HuH-7.5 (cell line): Measurements from ENCODE around the gene KRTAP5-2.
"Not testable (repeated sequence)": the region's sequence is repeated elsewhere in the genome, so short reads cannot be mapped to it uniquely, and the experiment has no call there.

ENCODE experiments used
- DNase-seq: peaks from one replicate; pipeline ENCODE4 v3.0.0; 2011; ENCODE audit warnings: low spot score

The KRTAP5-2 gene, protein sequence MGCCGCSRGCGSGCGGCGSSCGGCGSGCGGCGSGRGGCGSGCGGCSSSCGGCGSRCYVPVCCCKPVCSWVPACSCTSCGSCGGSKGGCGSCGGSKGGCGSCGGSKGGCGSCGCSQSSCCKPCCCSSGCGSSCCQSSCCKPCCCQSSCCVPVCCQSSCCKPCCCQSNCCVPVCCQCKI

DNA sequence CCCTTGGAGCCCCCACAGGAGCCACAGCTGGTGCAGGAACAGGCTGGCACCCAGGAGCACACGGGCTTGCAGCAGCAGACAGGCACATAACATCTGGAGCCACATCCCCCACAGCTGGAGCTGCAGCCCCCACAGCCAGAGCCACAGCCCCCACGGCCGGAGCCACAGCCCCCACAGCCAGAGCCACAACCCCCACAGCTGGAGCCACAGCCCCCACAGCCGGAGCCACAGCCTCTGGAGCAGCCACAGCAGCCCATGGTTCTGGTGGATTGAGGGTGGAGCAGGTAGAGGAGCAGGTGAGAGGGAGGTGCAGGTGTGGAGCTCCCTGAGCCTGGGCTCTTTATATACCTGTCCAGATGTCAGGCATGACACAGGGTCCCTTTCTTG is at the start of gene KRTAP5-2:
Gene KRTAP5-2, minus strand, starts transcription at position 301 of the 387 bp plus-strand sequence. Its CDS starts 44 bp downstream, at position 257.
- no peak for DNase-seq

DNA sequence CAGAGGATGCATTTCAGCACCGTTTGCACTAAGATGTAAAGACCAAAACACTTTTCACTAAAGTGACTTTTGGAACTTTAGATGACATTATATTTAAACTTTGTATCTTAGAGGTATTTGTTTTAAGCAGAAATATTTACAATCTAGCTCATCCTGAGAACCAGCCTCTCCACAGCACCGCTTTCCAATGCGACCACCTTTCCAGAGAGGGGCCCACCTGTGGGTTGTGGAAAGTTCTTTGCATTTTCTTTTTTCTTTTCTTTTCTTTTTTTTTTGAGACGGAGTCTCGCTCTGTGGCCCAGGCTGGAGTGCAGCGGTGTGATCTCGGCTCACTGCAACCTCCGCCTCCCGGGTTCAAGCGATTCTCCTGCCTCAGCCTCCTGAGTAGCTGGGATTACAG is 48.4 kb upstream of the KRTAP5-2 start:
- DNase-seq: not testable (repeated sequence)

DNA sequence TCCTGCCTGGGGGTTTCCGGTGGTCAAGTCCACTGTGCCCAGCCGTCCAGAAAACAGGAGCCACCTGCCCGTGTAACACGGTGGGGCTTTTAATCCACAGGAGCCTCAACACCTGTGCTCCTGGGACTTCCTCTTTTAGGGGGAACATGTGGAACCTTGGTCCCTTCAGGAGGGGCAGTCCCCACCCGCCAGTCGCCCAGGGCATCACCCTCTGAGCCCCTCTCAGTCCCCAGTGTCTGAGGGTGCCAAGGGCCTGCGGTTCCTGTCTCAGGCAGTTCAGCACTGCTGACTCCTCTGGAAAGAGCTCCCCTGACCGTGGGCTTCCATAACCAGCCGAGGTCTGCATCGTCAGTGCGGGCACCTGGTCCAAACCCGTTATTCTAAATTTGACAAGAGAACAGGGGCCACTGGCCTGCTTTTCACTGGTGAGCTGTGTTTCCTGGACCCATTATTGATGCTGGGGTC is 47.3 kb upstream of the KRTAP5-2 start:
- no peak for DNase-seq

DNA sequence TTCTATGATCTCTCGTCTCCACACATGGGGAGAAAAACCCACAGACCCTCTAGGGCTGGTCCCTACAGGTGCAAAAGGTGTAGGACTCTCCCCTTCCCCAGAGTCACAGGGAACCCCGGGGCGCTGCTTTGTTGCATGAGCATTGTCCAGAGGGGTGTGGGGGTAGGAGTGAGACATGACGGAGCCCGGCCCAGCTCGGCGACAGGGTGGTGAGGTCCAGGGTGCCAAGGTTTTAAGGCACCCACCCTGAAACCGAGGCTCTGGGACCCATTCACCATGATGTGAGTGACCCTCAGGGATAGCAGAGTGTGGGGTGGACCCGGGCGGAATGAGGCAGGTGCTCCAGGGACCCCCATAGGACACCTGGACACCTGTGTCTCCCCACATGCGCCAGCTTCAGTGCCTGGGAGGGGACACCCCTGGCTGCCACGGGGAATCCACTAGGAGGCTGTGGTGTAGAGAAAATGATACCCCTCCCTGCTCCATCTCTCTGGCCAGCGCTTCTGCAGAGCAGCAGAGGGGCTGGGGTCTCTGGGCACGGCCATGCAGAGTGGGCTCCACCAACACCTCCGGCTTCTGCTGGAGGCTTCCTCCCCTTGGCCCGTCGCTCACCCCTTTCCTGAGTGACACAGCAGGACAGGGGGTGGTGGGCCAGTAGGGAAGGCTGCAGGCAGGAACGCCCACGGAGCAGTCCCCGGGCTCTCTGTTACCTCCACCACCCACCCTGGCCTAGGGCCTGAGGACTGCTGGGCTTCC is 46.7 kb upstream of the KRTAP5-2 start:
- no peak for DNase-seq

DNA sequence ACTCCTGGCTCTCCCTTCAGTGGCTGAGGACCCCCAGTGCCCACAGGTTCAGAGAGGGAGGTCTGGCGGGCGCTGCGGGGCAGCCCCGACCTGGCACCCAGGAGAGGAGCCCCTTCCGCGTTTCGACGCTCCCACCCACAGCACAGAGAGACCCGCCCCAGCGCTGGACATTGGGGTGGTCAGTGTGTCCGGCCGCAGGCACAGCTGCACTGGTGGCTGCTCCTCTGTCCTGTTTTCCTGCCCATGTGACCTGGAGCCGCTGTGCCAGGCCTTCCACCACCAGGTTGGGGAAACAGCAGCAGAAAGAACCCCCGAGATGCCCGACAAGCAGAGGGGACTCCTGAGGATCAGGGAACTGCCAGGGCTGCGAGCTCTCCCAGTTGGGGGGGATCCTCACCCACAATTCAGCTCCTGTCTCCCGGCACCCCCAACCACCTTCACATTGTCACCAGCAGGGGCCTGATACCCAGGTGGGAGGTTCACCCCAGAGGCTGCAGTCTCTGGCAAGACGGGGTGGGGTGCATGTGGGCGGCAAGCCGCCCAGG is 45.1 kb upstream of the KRTAP5-2 start:
- no peak for DNase-seq

DNA sequence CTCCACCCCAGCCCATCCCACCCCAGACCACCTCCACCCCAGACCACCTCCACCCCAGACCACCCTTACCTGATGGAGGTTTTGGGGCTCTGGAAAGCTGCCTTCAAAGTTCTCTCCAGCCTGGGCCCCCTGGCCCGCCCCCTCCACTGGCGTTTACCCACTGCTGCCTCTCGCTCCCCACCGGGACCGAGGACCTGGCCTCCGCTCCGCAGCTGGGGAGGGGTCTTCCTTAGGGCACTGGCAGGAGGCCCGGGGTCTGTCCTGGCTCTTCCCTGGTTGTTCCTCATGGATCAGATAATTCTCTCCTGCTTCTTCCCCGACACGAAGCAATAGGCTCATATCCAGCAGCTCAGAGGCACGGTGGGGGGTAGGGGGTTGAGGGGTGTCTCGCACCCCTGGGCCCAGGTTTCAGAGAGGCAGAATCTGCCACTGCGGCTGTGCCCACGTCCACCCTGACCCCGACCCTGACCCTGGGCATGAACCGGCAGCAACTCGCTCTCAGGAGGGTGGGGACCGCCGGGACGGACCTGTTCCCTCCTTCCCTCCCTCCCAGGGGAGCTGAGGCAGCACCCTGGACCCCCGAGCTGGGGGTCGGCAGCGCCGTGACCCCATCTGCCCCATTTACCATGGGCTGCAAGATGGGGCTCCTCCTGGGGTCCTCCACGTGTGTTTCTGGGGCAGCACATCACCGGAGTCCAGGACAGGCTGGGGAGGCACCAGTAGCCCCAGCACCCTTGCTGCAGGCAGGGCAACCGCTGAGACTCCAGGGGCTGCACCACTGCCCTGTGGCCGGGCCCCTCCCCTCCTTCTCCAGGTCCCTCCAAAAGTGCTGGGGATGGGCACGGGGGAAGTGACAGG is 44.4 kb upstream of the KRTAP5-2 start:
- no peak for DNase-seq

DNA sequence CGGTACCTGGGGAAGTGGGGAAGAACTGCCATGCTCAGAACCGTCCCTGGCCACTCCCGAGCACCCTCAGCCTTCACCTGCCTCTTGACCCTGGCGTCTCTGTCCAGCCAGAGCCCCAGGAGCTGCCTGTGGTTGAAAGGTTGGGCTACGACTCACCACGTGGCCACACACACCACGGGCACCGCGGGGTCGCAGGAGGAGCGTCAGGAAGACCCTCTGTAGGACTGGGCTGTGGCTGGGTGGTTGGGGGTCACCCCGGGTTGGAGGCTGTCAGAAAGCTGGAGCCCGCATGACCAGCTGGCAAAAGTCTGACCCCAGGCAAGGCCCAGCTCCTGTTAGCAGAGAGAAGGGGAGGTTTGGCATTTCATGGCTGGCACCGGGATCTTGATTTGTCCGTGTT is 43.0 kb upstream of the KRTAP5-2 start:
- no peak for DNase-seq

DNA sequence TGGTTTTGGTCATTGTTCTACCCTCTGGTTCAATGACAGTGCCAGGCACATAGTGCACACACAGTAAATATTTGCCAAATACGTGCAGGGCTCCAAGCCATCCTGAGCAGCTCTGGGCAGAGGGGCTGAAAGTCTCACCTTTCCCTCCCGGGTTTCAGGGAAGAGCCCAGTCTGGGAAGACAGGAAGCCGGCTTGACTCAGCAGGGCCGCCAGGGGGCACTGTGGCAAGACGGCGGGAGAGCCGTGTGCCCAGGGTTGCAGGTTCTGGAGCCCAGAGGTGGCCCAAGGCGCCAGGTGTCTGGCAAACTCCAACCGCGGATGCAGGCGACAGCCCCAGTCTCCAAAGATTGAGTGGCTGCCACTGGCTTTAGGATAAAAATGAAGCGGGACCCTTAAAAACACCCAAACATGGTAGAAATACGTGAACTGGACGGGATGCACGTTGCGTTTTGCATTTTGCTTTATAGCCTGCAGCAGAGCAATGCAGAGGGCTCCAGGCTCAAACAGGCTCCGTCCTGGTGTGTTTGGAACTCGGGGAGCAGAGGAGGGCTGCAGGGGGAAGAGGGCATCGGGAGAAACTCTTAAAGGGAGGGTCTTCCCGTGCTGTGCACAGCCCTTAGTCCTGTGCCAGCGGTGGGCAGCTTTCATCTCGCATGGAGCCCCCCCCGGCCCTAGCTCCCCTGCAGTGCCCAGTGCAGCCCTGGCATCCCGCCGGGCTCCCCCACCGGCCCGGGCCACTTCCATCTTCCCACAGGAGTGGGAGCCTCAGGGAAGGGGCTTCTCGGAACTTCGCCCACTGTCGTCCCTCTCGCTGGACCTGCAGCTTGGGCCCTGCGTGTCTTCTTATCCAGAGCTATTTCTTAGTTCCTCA is 42.2 kb upstream of the KRTAP5-2 start:
- DNase-seq: peak; percentile 82

DNA sequence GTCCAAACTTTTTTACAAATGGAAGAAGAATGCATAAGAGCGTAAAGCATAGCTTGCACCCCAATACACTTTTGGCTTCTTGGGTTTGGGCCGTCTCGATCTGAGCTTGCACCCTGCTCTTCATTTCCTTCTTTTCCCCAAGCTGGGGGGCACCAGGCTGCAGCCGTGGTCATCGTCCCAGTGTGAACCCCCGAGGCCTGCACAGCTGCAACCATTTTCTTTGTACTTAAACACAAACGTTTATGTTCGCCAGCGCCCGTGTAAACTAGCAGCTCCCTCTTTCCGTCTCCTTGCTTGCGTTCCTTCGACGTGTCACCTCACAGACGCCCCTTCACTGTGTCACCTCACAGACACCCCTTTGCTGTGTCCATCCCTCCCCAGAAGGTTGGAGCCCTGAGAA is 41.6 kb upstream of the KRTAP5-2 start:
- DNase-seq: no peak

DNA sequence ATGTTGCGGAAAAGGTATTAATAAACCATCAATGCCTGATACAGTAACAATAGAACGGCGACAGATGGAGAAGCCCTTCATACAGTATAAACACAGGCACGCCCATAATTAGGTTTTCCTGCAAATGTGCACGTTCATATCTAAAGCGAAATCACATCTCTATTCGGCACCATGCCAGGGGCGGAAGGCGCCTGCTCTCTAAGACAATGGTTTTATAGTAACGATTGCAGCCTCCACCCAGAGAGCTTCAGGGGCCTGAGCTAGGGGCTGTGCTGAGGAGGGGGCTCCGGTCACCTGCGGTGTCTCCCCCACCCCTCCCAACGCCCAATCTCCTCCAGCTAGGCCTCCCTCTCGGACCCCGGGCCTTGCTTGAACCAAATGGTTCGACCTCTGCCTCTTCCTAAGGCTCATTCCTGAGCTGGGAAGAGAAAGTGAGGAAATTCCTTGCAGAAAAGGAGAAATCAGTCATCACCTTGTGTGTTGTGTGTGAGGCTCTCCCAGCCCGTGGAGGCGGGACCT is 41.1 kb upstream of the KRTAP5-2 start:
- no peak for DNase-seq

DNA sequence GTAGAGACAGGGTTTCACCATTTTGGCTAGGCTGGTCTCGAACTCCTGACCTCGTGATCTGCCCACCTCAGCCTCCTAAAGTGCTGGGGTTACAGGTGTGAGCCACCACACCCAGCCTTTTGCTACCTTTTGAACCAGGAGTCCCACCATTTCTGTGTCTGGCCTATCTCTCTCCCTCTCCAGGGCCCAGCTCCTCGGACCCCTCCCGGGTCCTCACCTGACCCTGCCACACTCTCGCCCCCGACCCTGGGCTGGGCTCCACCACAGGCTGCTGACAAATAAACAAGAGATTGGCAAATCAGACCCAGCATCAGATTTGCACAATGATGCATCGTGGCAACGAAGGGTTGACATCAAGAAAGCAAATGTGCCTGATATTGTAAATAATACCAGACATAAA is 40.2 kb upstream of the KRTAP5-2 start:
- DNase-seq: no peak

DNA sequence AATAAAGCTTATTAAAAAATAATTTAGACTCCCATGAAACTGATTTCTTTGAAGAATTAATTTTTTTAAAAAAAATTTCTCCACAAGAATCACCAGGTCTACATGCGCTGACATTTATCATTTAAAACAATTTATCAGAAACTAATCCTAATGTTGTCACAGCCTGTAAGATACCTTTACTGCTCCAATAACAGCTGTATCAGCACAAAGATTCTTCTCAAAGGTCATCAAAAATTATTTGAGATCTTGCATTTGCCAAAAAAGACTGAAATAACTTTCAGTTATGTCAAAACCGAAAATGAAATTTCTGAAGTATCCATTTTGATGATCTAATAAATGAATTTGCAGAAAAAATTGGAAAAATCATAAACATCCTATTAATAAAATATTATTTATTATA is 39.5 kb upstream of the KRTAP5-2 start:
- DNase-seq: no peak

DNA sequence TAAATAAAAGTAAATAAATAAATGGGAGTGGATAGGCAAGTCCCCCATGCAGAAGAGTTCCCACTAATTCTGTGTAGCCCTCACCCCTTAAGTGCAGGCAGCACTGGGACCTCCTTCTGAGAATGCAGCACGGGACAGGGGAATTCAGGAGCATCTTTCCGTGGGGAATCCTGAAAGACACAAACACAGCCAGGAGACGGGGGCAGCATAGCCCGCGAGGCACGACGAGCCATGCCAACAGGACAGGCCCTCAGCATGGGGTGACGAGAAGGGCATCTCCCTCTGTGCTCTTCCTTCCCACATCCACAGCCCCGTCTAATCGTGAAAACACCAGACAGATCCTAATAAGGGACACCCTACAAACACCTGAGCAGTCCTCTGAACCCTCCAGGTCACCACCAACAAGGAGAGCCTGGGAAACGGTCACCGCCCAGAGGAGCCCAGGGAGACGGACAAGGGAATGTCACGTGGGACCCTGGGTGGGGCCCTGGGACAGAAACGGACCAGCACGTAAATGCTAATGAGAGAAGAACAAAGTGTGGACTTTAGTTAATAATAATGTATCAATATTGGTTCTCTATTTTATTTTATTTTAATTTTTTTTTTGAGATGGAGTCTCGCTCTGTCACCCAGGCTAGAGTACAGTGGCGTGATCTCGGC is 38.3 kb upstream of the KRTAP5-2 start:
- DNase-seq: no peak

DNA sequence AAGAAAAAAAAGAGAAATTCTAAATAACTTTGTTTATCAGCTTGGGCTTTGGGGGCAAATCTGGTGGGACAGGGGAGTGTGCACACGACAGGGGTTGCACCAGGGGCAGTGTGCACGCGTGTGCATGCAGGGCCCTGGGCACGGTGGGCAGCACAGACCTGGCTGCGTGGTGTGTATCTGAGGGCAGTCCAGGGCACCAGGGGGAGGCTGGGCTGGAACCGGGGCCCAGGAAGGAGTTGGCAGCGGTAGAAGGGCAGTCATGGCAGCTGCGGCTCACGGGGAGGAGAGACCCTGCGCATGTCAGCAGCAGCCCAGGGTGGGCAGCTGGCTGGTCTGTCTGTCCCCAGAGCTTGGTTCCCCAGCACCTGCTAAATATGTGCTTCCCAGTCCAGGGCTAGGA is 35.8 kb upstream of the KRTAP5-2 start:
- DNase-seq: no peak

DNA sequence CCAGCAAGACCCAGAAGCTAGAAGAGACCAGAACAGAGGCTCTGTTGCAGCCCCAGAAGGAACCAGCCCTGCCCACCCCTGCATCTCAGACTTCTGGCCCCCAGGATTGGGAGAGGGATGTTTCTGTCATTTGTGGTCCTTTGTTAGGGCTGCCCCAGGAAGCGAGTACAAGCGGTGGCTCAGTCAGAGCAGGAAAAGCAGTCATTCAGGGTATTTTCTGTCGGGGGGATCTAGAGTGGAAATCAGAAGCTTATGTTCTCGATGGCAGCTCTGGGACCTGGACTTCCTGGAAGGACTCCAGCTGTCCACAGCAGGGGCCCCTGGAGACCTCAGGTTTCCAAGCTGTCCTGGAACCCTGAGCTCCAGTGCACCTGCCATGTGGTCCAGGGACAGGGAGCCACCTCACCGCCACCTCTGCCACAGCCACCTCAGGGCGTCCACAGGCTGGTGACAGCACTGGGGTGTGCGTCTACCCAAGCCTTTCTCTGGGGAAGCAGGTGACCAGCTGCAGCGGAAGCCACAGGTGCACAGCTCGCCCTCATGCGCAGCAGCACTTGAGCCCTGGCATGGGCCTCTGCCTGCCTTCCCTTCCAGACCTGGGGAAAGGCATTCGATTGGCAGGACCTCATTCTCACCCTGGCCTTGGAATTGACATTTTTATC is 34.1 kb upstream of the KRTAP5-2 start:
- DNase-seq: no peak

DNA sequence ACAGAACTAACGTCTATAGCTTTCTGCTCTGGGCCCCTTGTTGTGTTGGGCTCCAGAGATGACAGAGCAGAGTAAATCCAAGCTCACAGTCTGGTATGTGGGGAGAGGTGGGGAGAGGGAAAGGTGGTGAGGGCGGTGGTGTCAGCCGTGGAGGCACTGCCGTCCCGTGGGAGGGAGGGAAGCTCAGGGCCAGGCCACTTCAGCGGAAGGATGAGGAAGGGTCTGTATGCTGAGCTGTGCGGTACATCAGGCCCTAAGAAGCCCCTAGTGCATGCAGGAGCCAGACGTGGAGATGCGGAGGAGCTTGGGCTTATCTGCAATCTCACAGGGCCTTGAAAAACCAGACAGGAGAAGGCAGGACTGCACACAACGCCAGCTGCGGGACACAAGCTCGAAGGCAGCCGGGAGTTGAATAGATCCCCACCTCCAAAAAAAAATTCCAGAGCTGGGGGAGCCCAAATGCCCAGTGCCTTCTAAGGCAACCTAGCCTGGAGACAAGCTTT is 33.0 kb upstream of the KRTAP5-2 start:
- no peak for DNase-seq

DNA sequence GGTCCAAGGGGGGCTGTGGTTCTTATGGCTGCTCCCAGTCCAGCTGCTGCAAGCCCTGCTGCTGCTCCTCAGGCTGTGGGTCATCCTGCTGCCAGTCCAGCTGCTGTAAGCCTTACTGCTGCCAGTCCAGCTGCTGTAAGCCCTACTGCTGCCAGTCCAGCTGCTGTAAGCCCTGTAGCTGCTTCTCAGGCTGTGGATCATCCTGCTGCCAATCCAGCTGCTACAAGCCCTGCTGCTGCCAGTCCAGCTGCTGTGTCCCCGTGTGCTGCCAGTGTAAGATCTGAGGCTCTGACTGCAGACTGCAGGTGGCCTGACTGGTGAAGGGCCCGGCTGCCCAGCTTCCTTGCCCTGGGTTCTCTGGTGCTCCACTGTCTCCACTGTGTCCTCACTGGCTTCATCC is 32.2 kb upstream of the KRTAP5-2 start:
- no peak for DNase-seq

DNA sequence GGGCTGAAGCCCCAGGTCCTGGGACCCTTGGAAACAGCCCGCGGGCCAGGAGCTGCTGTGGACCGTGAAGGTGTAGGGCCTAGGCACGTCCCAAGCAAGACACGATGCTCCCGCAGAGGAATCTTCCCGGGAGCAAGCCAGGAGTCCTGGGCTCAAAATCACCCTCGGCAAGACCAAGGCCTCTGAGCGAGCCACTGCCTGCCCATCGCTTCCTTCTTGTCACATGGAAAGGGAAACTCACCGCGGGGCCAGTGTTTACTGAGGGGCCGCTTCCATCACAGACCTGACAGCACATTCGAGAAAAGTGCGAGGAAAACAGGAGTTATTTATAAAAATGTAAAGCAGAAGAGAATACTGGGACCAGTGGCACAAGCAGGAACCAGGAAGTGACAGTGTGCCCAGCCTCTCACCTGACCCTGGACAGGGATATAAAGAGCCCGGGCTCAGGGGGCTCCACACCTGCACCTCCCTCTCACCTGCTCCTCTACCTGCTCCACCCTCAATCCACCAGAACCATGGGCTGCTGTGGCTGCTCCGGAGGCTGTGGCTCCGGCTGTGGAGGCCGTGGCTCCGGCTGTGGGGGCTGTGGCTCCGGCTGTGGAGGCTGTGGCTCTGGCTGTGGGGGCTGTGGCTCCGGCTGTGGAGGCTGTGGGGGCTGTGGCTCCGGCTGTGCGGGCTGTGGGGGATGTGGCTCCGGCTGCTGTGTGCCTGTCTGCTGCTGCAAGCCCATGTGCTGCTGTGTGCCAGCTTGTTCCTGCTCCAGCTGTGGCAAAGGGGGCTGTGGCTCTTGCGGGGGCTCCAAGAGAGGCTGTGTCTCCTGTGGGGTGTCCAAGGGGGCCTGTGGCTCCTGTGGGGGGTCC is 31.5 kb upstream of the KRTAP5-2 start, which contains the start of gene KRTAP5-5:
Gene KRTAP5-5, plus strand, starts transcription at position 450 of the 860 bp plus-strand sequence. Its CDS starts 66 bp downstream, at position 516.
- no peak for DNase-seq
